Medulla oblongata (tissue), 1 donor: ENCODE measurements around the gene PLEKHJ1.

ENCODE experiments used
- DNase-seq: peaks from one replicate; pipeline ENCODE4 v3.0.0-alpha.2; 2015; ENCODE audit errors: extremely low spot score

Gene PLEKHJ1

GRCh38 chr19:2249010-2249866, 13.1 kb upstream of the PLEKHJ1 start, which contains the start of gene AMH:
TSS of gene AMH (plus strand) at chr19:2249323. CDS start at chr19:2249333, 10 bp downstream.
- no peak for DNase-seq

GRCh38 chr19:2248136-2249009, 12.2 kb upstream of the PLEKHJ1 start:
- DNase-seq = no peak

- DNase-seq = no peak
Observed at GRCh38 chr19:2247433-2248101, 11.4 kb upstream of the PLEKHJ1 start.

GRCh38 chr19:2246801-2247361, 10.8 kb upstream of the PLEKHJ1 start:
- DNase-seq = peak; percentile 56

GRCh38 chr19:2246014-2246620, 10.0 kb upstream of the PLEKHJ1 start:
- no peak for DNase-seq

- no peak for DNase-seq
Observed at GRCh38 chr19:2245273-2245672, 9.1 kb upstream of the PLEKHJ1 start.

GRCh38 chr19:2244486-2244885, 8.4 kb upstream of the PLEKHJ1 start:
- DNase-seq = no peak

GRCh38 chr19:2244125-2244411, 7.9 kb upstream of the PLEKHJ1 start:
- no peak for DNase-seq

GRCh38 chr19:2243274-2244124, 7.4 kb upstream of the PLEKHJ1 start:
- no peak for DNase-seq

GRCh38 chr19:2242816-2243215, 6.7 kb upstream of the PLEKHJ1 start:
- no peak for DNase-seq

- no peak for DNase-seq
Observed at GRCh38 chr19:2242092-2242537, 6.0 kb upstream of the PLEKHJ1 start.

GRCh38 chr19:2240881-2241760, 5.0 kb upstream of the PLEKHJ1 start:
- DNase-seq = peak; percentile 23

- peak; percentile 41 for DNase-seq
Observed at GRCh38 chr19:2239771-2240770, 3.9 kb upstream of the PLEKHJ1 start.

GRCh38 chr19:2239173-2239572, 3.0 kb upstream of the PLEKHJ1 start:
- no peak for DNase-seq

GRCh38 chr19:2237869-2238153, 1.7 kb upstream of the PLEKHJ1 start:
- no peak for DNase-seq

GRCh38 chr19:2237051-2237868, 1.1 kb upstream of the PLEKHJ1 start:
- no peak for DNase-seq

GRCh38 chr19:2236064-2236313, 140 bp downstream of the PLEKHJ1 start:
- DNase-seq = no peak
